GM12873 (cell line): ENCODE measurements around the gene FAM131B.

Source experiments
- TF ChIP-seq, protein P1 (sequence below): IDR thresholded peaks from 2 replicates; pipeline ENCODE4 v1.5.1; 2012; ENCODE audit warnings: low read depth, mild to moderate bottlenecking, moderate library complexity, low read length, control low read depth; ENCODE audit not compliant: insufficient read depth; ENCODE audit errors: missing control alignments

Gene FAM131B

DNA sequence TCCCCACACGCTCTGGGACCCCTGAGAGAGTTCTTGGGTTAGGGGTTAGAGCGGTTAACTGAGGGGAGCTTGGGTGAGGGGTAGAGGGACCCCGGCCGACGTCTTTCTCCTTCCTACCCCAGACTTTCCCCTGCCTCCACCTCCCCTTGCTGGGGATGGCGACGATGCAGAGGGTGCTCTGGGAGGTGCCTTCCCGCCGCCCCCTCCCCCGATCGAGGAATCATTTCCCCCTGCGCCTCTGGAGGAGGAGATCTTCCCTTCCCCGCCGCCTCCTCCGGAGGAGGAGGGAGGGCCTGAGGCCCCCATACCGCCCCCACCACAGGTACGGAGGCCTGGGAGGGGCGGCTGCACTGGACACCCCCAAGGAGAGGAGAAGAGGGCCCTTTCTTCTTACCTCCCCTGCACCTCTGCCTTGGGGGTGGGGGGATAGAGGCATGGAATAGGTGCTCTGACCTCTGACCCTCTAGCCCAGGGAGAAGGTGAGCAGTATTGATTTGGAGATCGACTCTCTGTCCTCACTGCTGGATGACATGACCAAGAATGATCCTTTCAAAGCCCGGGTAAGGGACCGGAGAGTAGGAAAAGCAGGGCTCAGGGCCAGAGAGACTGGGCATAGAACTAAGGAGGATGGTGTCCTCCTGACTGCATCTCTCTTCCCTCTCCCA lies 19.7 kb upstream of the FAM131B start:
- TF ChIP-seq, protein P1, sequence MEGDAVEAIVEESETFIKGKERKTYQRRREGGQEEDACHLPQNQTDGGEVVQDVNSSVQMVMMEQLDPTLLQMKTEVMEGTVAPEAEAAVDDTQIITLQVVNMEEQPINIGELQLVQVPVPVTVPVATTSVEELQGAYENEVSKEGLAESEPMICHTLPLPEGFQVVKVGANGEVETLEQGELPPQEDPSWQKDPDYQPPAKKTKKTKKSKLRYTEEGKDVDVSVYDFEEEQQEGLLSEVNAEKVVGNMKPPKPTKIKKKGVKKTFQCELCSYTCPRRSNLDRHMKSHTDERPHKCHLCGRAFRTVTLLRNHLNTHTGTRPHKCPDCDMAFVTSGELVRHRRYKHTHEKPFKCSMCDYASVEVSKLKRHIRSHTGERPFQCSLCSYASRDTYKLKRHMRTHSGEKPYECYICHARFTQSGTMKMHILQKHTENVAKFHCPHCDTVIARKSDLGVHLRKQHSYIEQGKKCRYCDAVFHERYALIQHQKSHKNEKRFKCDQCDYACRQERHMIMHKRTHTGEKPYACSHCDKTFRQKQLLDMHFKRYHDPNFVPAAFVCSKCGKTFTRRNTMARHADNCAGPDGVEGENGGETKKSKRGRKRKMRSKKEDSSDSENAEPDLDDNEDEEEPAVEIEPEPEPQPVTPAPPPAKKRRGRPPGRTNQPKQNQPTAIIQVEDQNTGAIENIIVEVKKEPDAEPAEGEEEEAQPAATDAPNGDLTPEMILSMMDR = no peak

DNA sequence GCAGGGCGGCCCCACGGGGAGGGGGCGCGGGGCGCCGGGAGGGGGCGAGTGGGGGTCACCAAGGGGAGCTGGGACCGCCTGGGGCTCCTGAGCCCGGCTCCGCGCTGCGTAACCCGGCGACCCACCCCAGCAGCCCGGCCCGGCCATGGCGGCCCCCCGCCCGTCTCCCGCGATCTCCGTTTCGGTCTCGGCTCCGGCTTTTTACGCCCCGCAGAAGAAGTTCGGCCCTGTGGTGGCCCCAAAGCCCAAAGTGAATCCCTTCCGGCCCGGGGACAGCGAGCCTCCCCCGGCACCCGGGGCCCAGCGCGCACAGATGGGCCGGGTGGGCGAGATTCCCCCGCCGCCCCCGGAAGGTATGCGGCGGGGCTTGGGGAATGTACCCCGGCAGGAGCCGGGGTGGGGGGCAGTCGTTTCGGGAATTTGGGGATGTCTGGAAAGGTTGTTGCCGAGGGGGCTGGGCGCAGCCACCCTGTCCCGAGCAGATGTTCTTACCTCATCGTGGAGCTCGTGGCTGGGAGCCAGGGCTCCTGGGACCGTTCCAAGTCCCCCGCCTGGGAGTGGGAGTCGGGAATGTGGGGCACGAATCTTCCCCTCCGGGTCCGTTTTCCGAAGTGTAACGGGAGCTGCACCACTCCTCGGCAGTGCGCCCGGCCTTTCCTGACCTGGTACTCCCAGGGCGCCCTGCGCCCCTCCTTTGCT lies 19.1 kb upstream of the FAM131B start:
- TF ChIP-seq, protein P1 = no peak

DNA sequence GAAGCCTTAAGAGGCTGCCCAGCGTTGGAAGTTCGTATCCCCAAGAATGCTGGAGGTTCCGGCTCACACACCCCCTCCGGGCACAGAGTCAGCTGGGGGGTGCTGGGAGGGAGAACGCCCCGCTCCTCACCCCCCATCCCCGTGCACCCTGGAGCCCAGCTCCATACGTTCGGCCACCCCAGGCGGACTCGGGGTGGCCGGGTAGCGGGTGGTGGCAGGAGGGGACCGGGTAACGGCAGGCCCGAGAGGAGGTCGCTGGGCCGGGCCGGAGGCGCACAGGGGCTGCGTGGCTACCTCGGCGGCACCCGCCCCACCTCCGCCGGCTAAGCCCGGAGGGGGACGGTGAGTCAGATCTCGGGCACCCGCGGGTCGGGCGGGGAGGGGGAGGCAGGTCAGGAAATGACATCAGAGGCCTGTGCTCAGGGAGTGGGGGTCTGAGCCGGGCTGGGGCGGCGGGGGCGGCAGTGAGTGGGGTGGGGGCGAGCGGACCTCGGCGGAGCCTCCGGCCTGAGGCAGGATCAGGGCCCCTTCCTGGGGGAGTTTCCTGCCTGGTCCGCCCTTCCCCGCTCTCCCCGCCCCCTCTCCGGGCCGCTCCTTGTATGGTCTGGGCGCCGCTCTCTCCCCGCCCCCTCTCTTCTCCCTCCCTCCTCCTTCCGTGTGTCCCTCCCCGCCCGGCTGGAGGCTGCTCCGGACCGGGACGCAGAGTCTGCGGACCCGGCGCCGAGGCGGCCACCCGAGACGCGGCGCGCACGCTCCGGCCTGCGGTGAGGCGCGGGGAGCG lies 18.3 kb upstream of the FAM131B start, which contains the start of gene ZYX:
Gene ZYX, plus strand, starts transcription at position 700 of the 781 bp plus-strand sequence. CDS start 227 bp downstream, outside the sequence.
- TF ChIP-seq, protein P1 = no peak

DNA sequence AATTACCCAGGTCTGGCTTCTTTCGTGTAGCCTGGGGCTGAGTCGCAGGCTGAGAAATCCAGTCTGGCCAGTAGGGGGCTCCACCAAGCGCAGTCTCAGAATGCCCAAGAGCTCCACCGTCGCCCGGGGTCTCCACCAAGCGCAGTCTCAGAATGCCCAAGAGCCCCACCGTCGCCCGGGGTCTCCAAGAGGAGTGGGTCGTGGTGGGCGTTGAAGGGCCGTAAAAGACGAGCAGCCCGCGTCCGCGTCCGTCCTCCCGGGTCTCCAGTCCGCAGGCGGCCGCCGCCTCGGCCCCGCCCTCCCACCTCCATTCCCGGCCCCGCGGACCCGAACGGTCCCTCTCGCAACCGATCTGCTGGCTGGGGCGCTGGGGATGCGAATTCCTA lies 17.7 kb upstream of the FAM131B start:
- TF ChIP-seq, protein P1 = peak; percentile 86

- TF ChIP-seq, protein P1 = no peak
Measured at GRCh38 chr7:143379611-143380259, 17.2 kb upstream of the FAM131B start.

- TF ChIP-seq, protein P1 = no peak
Measured at GRCh38 chr7:143376396-143376795, 13.9 kb upstream of the FAM131B start.
